Measurements from ENCODE around the gene GZMM.

GZMM gene

DNA sequence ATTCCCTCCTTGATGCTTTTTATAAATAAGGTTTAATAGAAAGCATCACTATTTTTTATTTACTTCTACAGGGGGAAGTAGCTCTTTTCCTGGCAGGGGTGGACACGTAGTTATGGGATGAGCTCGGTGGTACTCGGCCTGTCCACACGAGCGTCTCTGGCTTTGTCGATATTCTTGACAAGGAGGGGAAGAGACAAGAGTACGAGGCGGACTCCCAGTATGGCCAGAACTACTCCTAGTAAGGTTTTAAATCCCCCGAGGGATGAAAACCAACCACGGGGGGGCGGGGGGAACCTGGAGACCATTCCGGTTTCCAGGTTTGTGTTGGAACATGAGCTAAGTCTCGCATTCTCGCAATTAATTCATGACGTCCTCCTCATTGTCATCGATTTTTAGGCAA lies 23.0 kb downstream of the GZMM start:
- no peak for DNase-seq (ENCODE audit: low read depth in 2 of 2)

- no peak for DNase-seq (ENCODE audit: low read depth in 2 of 2)
Observed at GRCh38 chr19:567296-567900, 23.5 kb downstream of the GZMM start.

DNA sequence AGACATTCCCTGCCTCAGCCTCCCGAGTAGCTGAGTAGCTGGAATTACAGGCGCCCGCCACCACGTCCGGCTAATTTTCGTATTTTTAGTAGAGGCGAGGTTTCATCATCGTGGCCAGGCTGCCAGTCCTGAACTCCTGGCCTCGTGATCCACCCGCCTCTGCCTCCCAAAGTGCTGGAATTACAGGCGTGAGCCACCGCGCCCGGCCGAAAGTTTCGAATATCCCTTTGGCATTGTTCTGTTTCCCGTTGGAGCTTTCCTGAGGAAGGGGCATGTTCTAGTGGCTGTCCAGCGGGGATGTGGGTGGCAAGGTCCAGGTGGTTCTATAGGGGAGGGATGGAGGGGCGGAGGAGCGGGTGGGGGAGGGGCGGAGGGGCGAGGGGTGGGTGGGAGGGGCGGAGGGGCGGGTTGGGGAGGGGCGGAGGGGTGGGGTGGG lies 26.4 kb downstream of the GZMM start:
- no peak for DNase-seq (ENCODE audit: low read depth in 2 of 2)

DNA sequence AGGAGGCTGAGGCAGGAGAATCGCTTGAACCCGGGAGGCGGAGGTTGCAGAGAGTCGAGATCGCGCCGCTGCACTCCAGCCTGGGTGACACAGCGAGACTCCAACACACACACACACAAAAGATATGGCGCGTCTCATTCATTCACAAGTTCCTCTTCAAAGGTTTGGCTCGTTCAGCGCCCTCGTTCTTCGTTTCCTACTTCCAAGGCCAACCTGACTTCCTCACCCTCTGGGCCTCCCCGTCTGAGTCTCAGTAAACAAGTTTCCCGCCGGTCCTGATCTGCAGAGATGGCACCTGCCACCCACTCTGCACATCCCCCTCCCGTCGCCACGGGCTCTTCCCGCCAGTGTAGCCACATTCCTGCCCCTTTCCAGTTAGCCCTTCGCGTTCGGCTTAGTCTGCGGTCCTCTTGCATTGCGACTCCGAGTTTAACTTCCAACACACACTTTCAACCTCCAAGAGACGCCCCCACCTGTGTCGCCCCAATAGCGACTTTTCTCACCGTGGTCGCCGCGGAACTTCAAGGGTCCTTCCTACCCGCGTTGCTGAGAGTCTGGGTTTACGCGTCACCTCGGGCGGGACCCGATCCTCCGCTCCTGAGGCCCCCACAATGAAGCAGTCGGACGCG lies 27.2 kb downstream of the GZMM start:
- DNase-seq (ENCODE audit: low read depth in 2 of 2): no peak

DNA sequence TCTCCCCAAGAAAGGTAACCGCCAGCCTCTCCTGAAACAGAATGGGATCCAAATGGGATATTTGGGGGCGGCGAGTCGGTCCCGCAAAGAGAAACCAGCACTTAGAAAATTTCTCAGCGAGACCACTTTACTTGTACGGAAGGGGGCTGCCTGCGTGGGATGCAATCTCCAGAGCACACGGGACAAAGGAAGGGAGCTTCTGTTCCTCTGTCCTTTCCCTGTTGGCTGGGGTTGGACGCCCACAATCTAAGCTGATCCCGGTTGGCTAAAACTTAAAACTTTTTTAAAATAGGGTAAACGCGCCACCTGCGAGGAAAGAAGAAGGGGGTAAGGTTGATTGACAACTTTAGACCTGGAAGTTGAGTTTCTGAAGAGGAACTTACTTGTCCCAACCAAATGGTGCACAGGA lies 27.7 kb downstream of the GZMM start:
- DNase-seq (ENCODE audit: low read depth in 2 of 2): no peak

- DNase-seq (ENCODE audit: low read depth in 2 of 2): peak; percentile 95 to 96
Observed at GRCh38 chr19:572140-572742, 28.4 kb downstream of the GZMM start, which contains the start of gene BSG. TSS of gene BSG (plus strand) at chr19:572596. CDS start at chr19:572635, 39 bp downstream.

GRCh38 chr19:572743-573518 lies 29.1 kb downstream of the GZMM start:
- DNase-seq (ENCODE audit: low read depth in 2 of 2): no peak

- no peak for DNase-seq (ENCODE audit: low read depth in 2 of 2)
Observed at GRCh38 chr19:573519-573825, 29.6 kb downstream of the GZMM start.

- DNase-seq (ENCODE audit: low read depth in 2 of 2): no peak
Observed at GRCh38 chr19:574658-575526, 31.0 kb downstream of the GZMM start.

DNA sequence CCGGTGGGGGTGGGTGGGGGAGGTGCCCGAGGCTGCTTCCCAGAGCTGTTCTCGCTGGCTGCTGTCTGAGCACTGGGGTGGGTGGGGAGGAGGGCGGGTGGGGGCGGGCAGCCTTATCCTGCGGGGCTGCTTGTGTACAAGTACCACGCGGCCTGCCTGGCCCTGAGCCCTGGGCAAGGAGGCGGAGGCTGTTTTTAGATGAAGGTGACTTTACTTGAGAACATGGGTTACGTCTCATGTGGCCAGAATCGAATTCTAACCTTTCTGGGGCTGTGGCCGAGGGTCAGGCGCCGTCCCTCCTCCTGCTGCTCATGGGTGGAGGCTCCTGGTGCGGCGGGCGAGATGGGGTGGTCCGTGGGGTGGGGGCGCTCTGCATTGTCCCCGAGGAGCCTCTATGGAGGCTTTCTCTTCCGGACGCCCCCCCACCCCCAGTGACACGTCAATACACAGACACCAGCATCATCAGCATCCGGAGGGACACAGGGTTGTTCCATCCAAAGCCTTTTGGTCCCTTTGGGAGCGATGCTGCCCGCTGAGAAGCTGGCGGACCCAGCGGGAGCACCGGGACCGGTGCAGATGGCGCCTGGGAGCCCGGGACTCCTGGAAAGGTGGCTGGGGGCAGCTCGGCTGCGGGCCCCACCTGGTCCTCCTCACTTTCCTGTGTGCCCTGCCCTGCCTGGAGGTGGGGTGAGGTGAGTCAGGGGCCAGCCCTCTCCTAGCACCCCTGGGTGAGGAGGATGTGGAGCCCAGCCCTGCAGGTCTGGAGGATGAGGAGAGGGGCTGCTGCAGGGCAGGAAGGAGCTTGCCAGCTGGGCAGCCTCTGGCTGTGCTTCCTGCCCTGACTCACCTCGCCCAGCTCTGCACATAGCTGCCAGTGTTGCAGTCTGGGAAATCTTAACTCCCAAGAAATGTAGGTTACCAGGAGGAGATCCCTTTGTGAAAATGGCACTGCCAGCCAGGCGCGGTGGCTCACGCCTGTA lies 32.0 kb downstream of the GZMM start:
- DNase-seq (ENCODE audit: low read depth in 2 of 2): no peak

GRCh38 chr19:576768-577438 lies 33.0 kb downstream of the GZMM start:
- DNase-seq (ENCODE audit: low read depth in 2 of 2): no peak

GRCh38 chr19:577439-578392 lies 33.9 kb downstream of the GZMM start:
- no peak for DNase-seq (ENCODE audit: low read depth in 2 of 2)

DNA sequence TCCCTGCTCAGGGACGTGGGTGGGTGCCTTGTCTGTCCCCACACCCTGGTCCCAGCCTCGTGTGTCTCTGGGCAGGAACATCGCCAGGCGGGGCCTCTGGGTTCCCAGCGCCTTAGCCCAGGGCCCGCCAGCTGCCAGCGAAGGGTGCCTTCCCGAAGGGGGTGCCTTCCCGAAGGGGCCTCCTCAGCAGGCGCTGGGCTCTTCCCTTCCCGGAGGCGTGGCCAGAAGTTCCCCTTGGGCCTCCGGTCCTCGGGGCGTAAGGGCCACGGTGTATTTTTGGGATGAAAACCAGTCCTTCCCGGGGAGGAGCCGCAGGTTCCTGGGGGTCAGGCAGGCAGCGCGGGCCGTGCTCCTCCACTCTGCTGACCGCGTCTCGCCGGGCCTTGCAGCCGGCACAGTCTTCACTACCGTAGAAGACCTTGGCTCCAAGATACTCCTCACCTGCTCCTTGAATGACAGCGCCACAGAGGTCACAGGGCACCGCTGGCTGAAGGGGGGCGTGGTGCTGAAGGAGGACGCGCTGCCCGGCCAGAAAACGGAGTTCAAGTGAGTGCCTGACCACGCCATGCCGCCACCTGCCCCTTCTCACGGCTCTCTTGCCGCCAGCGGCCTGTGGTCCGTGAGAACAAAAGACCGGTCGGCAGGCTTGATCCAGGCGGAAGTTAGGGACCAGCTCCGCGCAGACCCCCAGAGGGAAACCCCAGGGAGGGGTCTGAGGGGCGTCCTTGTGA lies 35.4 kb downstream of the GZMM start:
- no peak for DNase-seq (ENCODE audit: low read depth in 2 of 2)

GRCh38 chr19:579842-580155 lies 35.9 kb downstream of the GZMM start:
- DNase-seq (ENCODE audit: low read depth in 2 of 2): no peak

- no peak for DNase-seq (ENCODE audit: low read depth in 2 of 2)
Observed at GRCh38 chr19:580274-580835, 36.5 kb downstream of the GZMM start.

- DNase-seq (ENCODE audit: low read depth in 2 of 2): no peak
Observed at GRCh38 chr19:581399-582111, 37.7 kb downstream of the GZMM start.

GRCh38 chr19:582497-583197 lies 38.8 kb downstream of the GZMM start:
- DNase-seq (ENCODE audit: low read depth in 2 of 2): no peak
